Measurements from ENCODE around the gene ZDHHC18. TPM values are rescaled to one million over a fixed set of nuclear protein-coding genes. Genes with fewer than 3 reads are reported as not detected.

ZDHHC18 gene
- polyA plus RNA-seq, 2 donors: 14.4 to 15.0 TPM

Other genes starting within 250 kb of the ZDHHC18 start
- 10 to 100 TPM; 15.9 to 17.8 TPM for gene ARID1A, start 130.7 kb upstream of the ZDHHC18 start, polyA plus RNA-seq
- 1 to 10 TPM; 5.1 to 7.1 TPM for gene PIGV, start 38.7 kb upstream of the ZDHHC18 start, polyA plus RNA-seq
- gene SFN, start 36.5 kb downstream of the ZDHHC18 start, polyA plus RNA-seq: 1,000 to 10,000 TPM; 1,075 to 2,440 TPM
- gene GPN2, start 63.6 kb downstream of the ZDHHC18 start, polyA plus RNA-seq: 10 to 100 TPM; 10.4 to 16.4 TPM
- gene GPATCH3, start 73.8 kb downstream of the ZDHHC18 start, polyA plus RNA-seq: 1 to 10 TPM; 6.9 to 7.0 TPM
- not detected for gene NR0B2, start 87.3 kb downstream of the ZDHHC18 start, polyA plus RNA-seq
- gene NUDC, start 95.1 kb downstream of the ZDHHC18 start, polyA plus RNA-seq: 10 to 100 TPM; 25.5 to 42.1 TPM
- gene KDF1, start 133.8 kb downstream of the ZDHHC18 start, polyA plus RNA-seq: 10 to 100 TPM; 12.7 to 17.5 TPM
- 100 to 1,000 TPM in 1 of 2 donors, 10 to 100 TPM in 1; 84.9 to 158 TPM for gene TRNP1, start 167.0 kb downstream of the ZDHHC18 start, polyA plus RNA-seq
- gene TENT5B, start 186.2 kb downstream of the ZDHHC18 start, polyA plus RNA-seq: 10 to 100 TPM; 79.2 to 84.3 TPM

Data from esophagus (tissue), 2 donors.